K562 (cell line): ENCODE data around the gene PSMD13. TPM values are rescaled to one million over a fixed set of nuclear protein-coding genes. Genes with fewer than 3 reads are reported as not detected.

ENCODE experiments used
- CAMTA2 ChIP-seq: fragments of 250-450 bp; sonication (Bioruptor Pico); conservative IDR thresholded peaks from 2 replicates; pipeline ENCODE4 v1.5.1; 2022
- CBX8 ChIP-seq: fragments of 200-600 bp; sonication (generic); IDR thresholded peaks from 2 replicates; pipeline ENCODE4 v1.6.1; 2012; ENCODE audit warnings: borderline replicate concordance, mixed run types, low read depth, mild to moderate bottlenecking, moderate library complexity, mixed read lengths, low read length, control low read depth, inconsistent platforms; ENCODE audit not compliant: poor library complexity, severe bottlenecking; ENCODE audit errors: extremely low read depth
- HMG20B ChIP-seq: fragments of 250-450 bp; sonication (Bioruptor Pico); IDR thresholded peaks from 2 replicates; pipeline ENCODE4 v1.5.0; 2021; ENCODE audit warnings: mild to moderate bottlenecking
- KLF10 ChIP-seq: fragments of 250-450 bp; sonication (Bioruptor Pico); IDR thresholded peaks from 2 replicates; pipeline ENCODE4 v1.6.1; 2021; ENCODE audit warnings: matching md5 sums
- LEF1 ChIP-seq: fragments of 450-650 bp; IDR thresholded peaks from 2 replicates; pipeline ENCODE4 v1.6.1; 2016; ENCODE audit warnings: mild to moderate bottlenecking
- MAZ ChIP-seq, 2 experiments: fragments of 450-650 bp in 1 of 2; sonication (generic) in 1 of 2; formaldehyde crosslinking; IDR thresholded peaks in 1 of 2; conservative IDR thresholded peaks in 1 of 2; 2 replicates each; pipeline versions ENCODE4 v1.4.0 to v1.5.0; 2020; ENCODE audit warnings: mild to moderate bottlenecking in 1 of 2, missing genetic modification reagents in 1 of 2
- NCOA4 ChIP-seq: fragments of 450-650 bp; IDR thresholded peaks from 2 replicates; pipeline ENCODE4 v1.6.1; 2018; ENCODE audit warnings: mild to moderate bottlenecking; ENCODE audit not compliant: partially characterized antibody
- NEUROD1 ChIP-seq: fragments of 150-350 bp; IDR thresholded peaks from 2 replicates; pipeline ENCODE4 v1.6.1; 2014; ENCODE audit warnings: borderline replicate concordance, low read length, low read depth; ENCODE audit not compliant: partially characterized antibody
- SRSF7 ChIP-seq: fragments of 200-400 bp; formaldehyde crosslinking; optimal IDR thresholded peaks from 2 replicates; pipeline ENCODE3; 2017; ENCODE audit warnings: mild to moderate bottlenecking, low read depth, low read length
- STAT6 ChIP-seq: sonication (generic); formaldehyde crosslinking; IDR thresholded peaks from 2 replicates; pipeline ENCODE4 v1.8.1; 2023; ENCODE audit warnings: mild to moderate bottlenecking, missing genetic modification reagents
- ZBTB8A ChIP-seq: fragments of 450-650 bp; IDR thresholded peaks from 2 replicates; pipeline ENCODE4 v1.6.1; 2018; ENCODE audit warnings: mild to moderate bottlenecking, moderate library complexity; ENCODE audit not compliant: partially characterized antibody
- ZNF212 ChIP-seq: fragments of 450-650 bp; formaldehyde crosslinking; IDR thresholded peaks from 2 replicates; pipeline ENCODE4 v1.4.0; 2020; ENCODE audit warnings: mild to moderate bottlenecking
- ZNF318 ChIP-seq, 2 experiments: fragments of 450-650 bp; IDR thresholded peaks; 2 replicates each; pipeline ENCODE4 v1.6.1; 2016; ENCODE audit warnings: mild to moderate bottlenecking in 2 of 2, borderline replicate concordance in 1 of 2, low read depth in 1 of 2, moderate library complexity in 1 of 2
- ZNF740 ChIP-seq, 3 experiments: fragments of 200-800 bp in 1 of 3; sonication (Bioruptor generic) in 1 of 3; sonication (generic) in 1 of 3; formaldehyde crosslinking in 1 of 3; IDR thresholded peaks; 2 replicates each; pipeline versions ENCODE4 v1.6.1 to v1.8.0; 2016 to 2022; ENCODE audit warnings: mild to moderate bottlenecking in 2 of 3, missing compliant biosample characterization in 2 of 3, missing genetic modification characterization in 2 of 3, missing genetic modification reagents in 1 of 3
- polyA plus RNA-seq, 8 experiments: library from polyadenylated mRNA; depleted of rRNA in 4 of 8; stranded (reverse) in 5 of 8; unstranded in 3 of 8; fragments of >200 nt; fragmentation: Nextera tagmentation in 2 of 8; fragmentation: Illumina TruSeq in 1 of 8; extraction: Ambion mirVana in 2 of 8; extraction: Trizol in 1 of 8; gene quantifications; 2 replicates each; pipeline versions ENCODE4 v1.2.1 to v1.2.3, GENCODE V29; 2011 to 2014; ENCODE audit warnings: inconsistent platforms in 1 of 8, missing spikeins in 1 of 8
- total RNA-seq, 7 experiments: library from RNA; depleted of rRNA in 6 of 7; stranded (reverse); fragments of >200 nt in 6 of 7; fragmentation: Illumina TruSeq in 2 of 7; extraction: Trizol in 2 of 7; gene quantifications; 2 replicates each; pipeline versions ENCODE4 v1.2.1 to v1.2.3, GENCODE V29; 2011 to 2021; ENCODE audit warnings: low replicate concordance in 1 of 7

PSMD13 gene
- total and polyA plus RNA-seq, 9 of the 15 experiments (the other 6 are each of a cell fraction or from before 2014, with no cell fraction given), result 185 to 383 (median 267) TPM

- TF ChIP-seq LEF1 (peak; percentile 51; the same call in 1 of the 2 replicates), MAZ (CRISPR knock-in tag; conservative IDR thresholded peaks at IDR 0.05 in 1 of 2, IDR thresholded peaks at IDR 0.05 in 1 of 2) (peak in 1 of 2 experiments; percentile 35; a peak in 1 of 4 replicates), KLF10 (CRISPR knock-in tag) (no peak), HMG20B (no peak), ZNF212 (CRISPR knock-in tag) (no peak), NEUROD1 (peak; percentile 44), STAT6 (no peak), CAMTA2 (CRISPR knock-in tag) (no peak), NCOA4 (no peak), SRSF7 (no peak), ZNF740 (CRISPR knock-in tag; IDR thresholded peaks at IDR 0.05) (no peak), ZNF740 (tag; IDR thresholded peaks at IDR 0.05) (no peak), CBX8 (no peak), ZBTB8A (no peak), ZNF318 (IDR thresholded peaks at IDR 0.05; ENCODE audit: borderline replicate concordance in 1 of 2, low read depth in 1 of 2) (peak in 1 of 2 experiments; percentile 92; a peak in 2 of 4 replicates)
These were observed 32.5 kb downstream of the PSMD13 start (continued) for GRCh38 chr11:269146-269890.
